Tibial nerve (tissue), 4 donors: Measurements from ENCODE around the gene RIOK2. TPM values are rescaled to one million over a fixed set of nuclear protein-coding genes. Genes with fewer than 3 reads are reported as not detected.

Experiments
- DNase-seq, 2 donors: peaks; one replicate each; pipeline ENCODE4 v3.0.0-alpha.2; 2019; ENCODE audit warnings: low spot score in 2 of 2
- H3K27ac ChIP-seq, 4 donors: fragments of 200-600 bp; sonication (generic) in 3 of 4; one replicate each; pipeline ENCODE4 v1.5.1; 2017 to 2019; ENCODE audit warnings: mild to moderate bottlenecking in 1 of 4
- H3K27me3 ChIP-seq, 2 donors: fragments of 200-600 bp; sonication (generic) in 1 of 2; one replicate each; pipeline versions ENCODE4 v1.5.1 to v1.6.0; 2017 to 2019
- H3K36me3 ChIP-seq, 3 donors: fragments of 200-600 bp; sonication (generic); one replicate each; pipeline ENCODE4 v1.5.1; 2018 to 2019
- H3K4me1 ChIP-seq, 4 donors: fragments of 200-600 bp; sonication (generic) in 3 of 4; one replicate each; pipeline ENCODE4 v1.5.1; 2017 to 2019
- H3K4me3 ChIP-seq, 4 donors: fragments of 200-600 bp; sonication (generic) in 3 of 4; one replicate each; pipeline ENCODE4 v1.5.1; 2017 to 2019; ENCODE audit warnings: mild to moderate bottlenecking in 1 of 4, moderate library complexity in 1 of 4
- H3K9me3 ChIP-seq, 4 donors: fragments of 200-600 bp; sonication (generic) in 3 of 4; one replicate each; pipeline ENCODE4 v1.5.1; 2017 to 2019
- CTCF ChIP-seq, 5 experiments: fragments of 200-600 bp in 3 of 5; fragments of 450-650 bp in 2 of 5; sonication (generic) in 3 of 5; IDR thresholded peaks; one replicate each; pipeline ENCODE4 v1.5.1; 2016 to 2019; ENCODE audit warnings: antibody characterized with exemption in 5 of 5, mild to moderate bottlenecking in 3 of 5, moderate library complexity in 2 of 5
- EP300 ChIP-seq, 2 donors: sonication (generic); formaldehyde crosslinking; IDR thresholded peaks; one replicate each; pipeline ENCODE4 v1.6.1; 2017; ENCODE audit warnings: antibody characterized with exemption in 2 of 2, mild to moderate bottlenecking in 1 of 2
- POLR2A ChIP-seq, 2 donors: fragments of 450-650 bp; IDR thresholded peaks; one replicate each; pipeline ENCODE4 v1.6.1; 2017; ENCODE audit warnings: antibody characterized with exemption in 2 of 2, mild to moderate bottlenecking in 2 of 2, moderate library complexity in 2 of 2
- WGBS, 2 donors: methylation state at CpG; one replicate each; pipeline ENCODE4 v1.1.5; 2018; 5-methylcytosine and 5-hydroxymethylcytosine counted together
- total RNA-seq, 4 donors: library from RNA; depleted of rRNA; stranded (reverse); fragments of >200 nt; gene quantifications; one replicate each; pipeline ENCODE4 v1.1.0, GENCODE V29; 2016

RIOK2 gene
- total RNA-seq, 4 donors from 2014 or later = 16.7 to 44.7 (median 27.3) TPM

DNA sequence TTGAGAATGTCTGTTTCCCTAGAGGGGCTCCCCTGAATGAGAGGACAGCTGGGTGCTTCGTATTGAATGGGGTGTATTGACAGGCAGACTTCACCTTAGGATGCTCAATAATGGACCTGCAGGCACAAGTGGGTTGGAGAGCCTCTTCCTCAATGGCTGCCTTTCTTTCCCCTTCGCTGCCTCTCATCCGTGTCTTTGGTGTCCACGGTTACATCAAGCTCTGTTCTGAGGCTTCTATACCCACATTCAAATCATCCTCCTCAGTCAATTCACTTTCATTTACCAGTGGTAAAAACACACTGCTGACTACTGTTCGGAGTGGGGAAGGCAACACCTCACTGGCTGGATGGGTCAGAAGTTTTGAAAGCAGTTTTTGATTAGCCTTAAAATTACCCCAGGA lies 61.2 kb downstream of the RIOK2 start:
- no peak overlapping the region for H3K4me3 ChIP-seq
- H3K27ac ChIP-seq = no peak overlapping the region
- H3K36me3 ChIP-seq = no peaks in the 10 kb centered on the region
- H3K9me3 ChIP-seq = no peaks in the 10 kb centered on the region
- no peak for TF ChIP-seq CTCF (IDR thresholded peaks at IDR 0.05)
- no peak for TF ChIP-seq EP300 (IDR thresholded peaks at IDR 0.05)
- TF ChIP-seq POLR2A (IDR thresholded peaks at IDR 0.05) = no peak
- 75 to 87% methylated on average over 5 of the region's 5 CpGs for WGBS, 2 donors
- H3K27me3 ChIP-seq = no peaks in the 10 kb centered on the region
- no peaks in the 10 kb centered on the region for H3K4me1 ChIP-seq
- DNase-seq = no peak

DNA sequence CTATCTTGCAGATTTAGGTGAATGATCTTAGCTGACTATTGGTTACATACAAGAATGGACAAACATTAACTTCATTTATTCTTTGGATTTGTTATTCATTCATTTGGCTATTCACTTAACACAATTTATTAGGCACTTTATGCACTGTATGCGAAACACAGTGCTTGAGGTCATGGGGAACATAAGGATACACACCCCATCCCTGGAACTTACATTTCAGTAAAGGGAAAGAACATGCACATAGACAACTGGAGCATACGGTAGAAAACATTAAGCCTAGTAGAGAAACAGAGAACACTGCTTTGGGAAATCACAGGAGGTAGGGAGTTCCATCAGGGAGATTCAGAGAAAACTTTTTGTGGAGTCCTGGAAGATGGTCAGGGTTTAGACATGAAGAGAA lies 62.9 kb downstream of the RIOK2 start:
- TF ChIP-seq CTCF (IDR thresholded peaks at IDR 0.05) (no peak), POLR2A (IDR thresholded peaks at IDR 0.05) (no peak), EP300 (IDR thresholded peaks at IDR 0.05) (no peak)
- 67 to 82% methylated on average over 2 of the region's 2 CpGs for WGBS, 2 donors
- H3K9me3 ChIP-seq = no peaks in the 10 kb centered on the region

GRCh38 chr5:97119007-97119390 lies 64.0 kb downstream of the RIOK2 start:
- H3K27ac ChIP-seq = no peak overlapping the region
- 51 to 63% methylated on average over 2 of the region's 2 CpGs for WGBS, 2 donors
- no peak overlapping the region for H3K4me3 ChIP-seq
- no peak for TF ChIP-seq EP300 (IDR thresholded peaks at IDR 0.05)
- no peak for TF ChIP-seq POLR2A (IDR thresholded peaks at IDR 0.05)
- TF ChIP-seq CTCF (IDR thresholded peaks at IDR 0.05) = no peak
- DNase-seq = no peak
- H3K27me3 ChIP-seq = no peaks in the 10 kb centered on the region
- no peaks in the 10 kb centered on the region for H3K36me3 ChIP-seq
- no peaks in the 10 kb centered on the region for H3K9me3 ChIP-seq
- no peaks in the 10 kb centered on the region for H3K4me1 ChIP-seq

More for the DNA sequence above, 62.9 kb downstream of the RIOK2 start:
- Histone ChIP-seq H3K4me3 (no peak overlapping the region), H3K4me1 (no peaks in the 10 kb centered on the region), H3K36me3 (no peaks in the 10 kb centered on the region), H3K27me3 (no peaks in the 10 kb centered on the region), H3K27ac (no peak overlapping the region)
- no peak for DNase-seq

GRCh38 chr5:97118261-97119006 lies 64.6 kb downstream of the RIOK2 start:
- TF ChIP-seq CTCF (IDR thresholded peaks at IDR 0.05) = no peak
- TF ChIP-seq EP300 (IDR thresholded peaks at IDR 0.05) = no peak
- no peak for TF ChIP-seq POLR2A (IDR thresholded peaks at IDR 0.05)
- Histone ChIP-seq H3K27me3 (no peaks in the 10 kb centered on the region), H3K9me3 (no peaks in the 10 kb centered on the region), H3K4me1 (no peaks in the 10 kb centered on the region), H3K4me3 (no peak overlapping the region), H3K27ac (no peak overlapping the region), H3K36me3 (no peaks in the 10 kb centered on the region)
- DNase-seq = no peak
- 23 to 28% methylated on average over 2 of the region's 2 CpGs for WGBS, 2 donors

DNA sequence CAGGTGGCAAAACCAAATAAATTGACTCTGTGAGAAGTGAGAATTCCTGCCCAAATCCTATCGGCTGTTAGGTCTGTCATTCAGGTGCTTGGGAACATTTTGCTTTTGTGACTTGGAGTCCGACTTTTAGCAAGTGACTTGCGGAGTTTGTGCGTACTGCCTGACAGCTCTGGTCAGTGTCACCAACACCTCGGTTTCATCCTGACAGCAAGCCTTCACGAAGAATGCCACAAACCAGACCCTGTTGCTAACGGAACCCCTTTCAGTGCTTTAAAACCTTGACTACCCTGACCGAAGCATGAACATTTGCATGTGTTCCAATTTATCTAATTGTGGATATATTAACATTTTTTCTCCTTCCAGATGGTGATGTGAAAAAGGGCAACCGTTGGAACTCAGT lies 67.1 kb downstream of the RIOK2 start:
- Histone ChIP-seq H3K9me3 (no peaks in the 10 kb centered on the region), H3K27me3 (no peaks in the 10 kb centered on the region), H3K4me1 (no peaks in the 10 kb centered on the region), H3K36me3 (no peaks in the 10 kb centered on the region), H3K27ac (no peak overlapping the region), H3K4me3 (no peak overlapping the region)
- no peak for DNase-seq
- no peak for TF ChIP-seq CTCF (IDR thresholded peaks at IDR 0.05)
- TF ChIP-seq EP300 (IDR thresholded peaks at IDR 0.05) = no peak
- TF ChIP-seq POLR2A (IDR thresholded peaks at IDR 0.05) = no peak
- 65 to 79% methylated on average over 9 of the region's 9 CpGs for WGBS, 2 donors
